Head of caudate nucleus (tissue), 42 donors: Measurements from ENCODE around the gene SLC16A2.
"Not testable (repeated sequence)": the region's sequence is repeated elsewhere in the genome, so short reads cannot be mapped to it uniquely, and the experiment has no call there.

Experiments
- DNase-seq, 42 donors: peaks; one replicate each; pipeline versions ENCODE4 v3.0.0 to v3.0.0-alpha.2; 2020 to 2021; ENCODE audit warnings: mixed read lengths in 7 of 42
- intact Hi-C: fragments of 100-400 bp; cut with DNase I; formaldehyde crosslinking; loops from one replicate; pipeline ENCODE4 v1.15.0; 2022

SLC16A2 gene

GRCh38 chrX:74434336-74434735, 13.0 kb downstream of the SLC16A2 start:
- intact Hi-C loops = no loop called here
- no peak for DNase-seq

DNA sequence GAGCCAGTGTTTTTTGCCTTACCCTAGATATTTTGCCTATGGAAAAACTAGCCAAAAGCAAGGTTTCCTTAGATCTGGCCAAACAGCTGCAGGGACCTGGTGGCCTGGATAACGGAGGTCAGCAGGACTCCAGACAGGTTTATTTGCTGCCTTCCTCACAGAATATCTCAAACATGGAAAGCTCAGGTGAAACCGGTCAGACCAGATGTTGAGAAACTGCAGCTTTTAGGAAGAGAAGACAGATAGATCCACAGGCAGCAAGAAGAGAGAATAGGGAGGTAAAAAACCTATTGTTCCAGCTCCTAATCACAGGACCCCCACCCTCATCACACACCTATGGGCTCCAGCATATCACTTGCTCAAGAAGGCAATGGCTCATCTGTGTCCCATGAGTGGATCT, 16.2 kb downstream of the SLC16A2 start:
- intact Hi-C loops = no loop called here

GRCh38 chrX:74438764-74439163, 17.5 kb downstream of the SLC16A2 start:
- DNase-seq = no peak
- intact Hi-C loops = no loop called here

More for the DNA sequence above, 16.2 kb downstream of the SLC16A2 start:
- no peak for DNase-seq

DNA sequence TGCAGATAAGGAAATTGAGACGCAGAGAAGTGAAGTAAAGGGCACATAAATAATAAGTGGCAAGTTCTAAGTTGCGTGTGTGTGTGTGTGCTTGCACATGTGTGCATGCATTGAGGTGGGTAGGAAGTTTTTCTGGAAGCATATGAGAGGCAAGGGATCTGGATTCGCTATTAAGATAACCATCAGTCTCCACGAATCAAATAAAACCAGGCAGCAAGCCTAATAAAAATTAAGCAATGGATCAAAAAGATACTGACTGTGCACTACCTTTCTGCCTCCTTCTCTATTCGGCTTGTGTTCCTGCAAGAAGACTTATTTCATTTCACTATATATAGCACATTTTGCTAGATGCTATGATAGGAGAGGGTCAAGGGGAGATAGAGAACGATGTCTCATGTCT, 23.8 kb downstream of the SLC16A2 start:
- intact Hi-C loops = no loop called here
- no peak for DNase-seq

DNA sequence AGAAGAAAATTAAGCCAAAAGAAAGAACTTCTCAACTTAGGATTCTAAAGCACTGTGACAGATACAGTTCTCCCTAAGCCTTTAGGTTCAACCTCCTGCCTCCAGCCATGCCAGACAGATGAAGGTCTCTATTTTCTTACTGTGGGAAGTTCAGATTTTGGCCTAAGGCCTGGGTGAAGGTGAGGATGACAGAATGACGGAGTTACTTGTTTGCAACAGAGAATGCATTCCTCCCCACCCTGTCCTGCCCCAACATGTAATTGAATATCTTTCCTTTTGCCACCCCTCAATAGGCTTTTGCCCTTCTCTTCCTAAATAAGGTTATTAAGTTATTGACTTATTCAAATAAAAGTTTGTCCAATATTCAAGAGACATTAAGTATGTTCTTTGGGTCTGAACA, 25.6 kb downstream of the SLC16A2 start:
- intact Hi-C loops = no loop called here
- no peak for DNase-seq

- DNase-seq = no peak
- intact Hi-C loops = no loop called here
Measured at GRCh38 chrX:74448669-74449068, 27.4 kb downstream of the SLC16A2 start.

GRCh38 chrX:74449322-74449936, 28.1 kb downstream of the SLC16A2 start:
- intact Hi-C loops = no loop called here
- DNase-seq = no peak

DNA sequence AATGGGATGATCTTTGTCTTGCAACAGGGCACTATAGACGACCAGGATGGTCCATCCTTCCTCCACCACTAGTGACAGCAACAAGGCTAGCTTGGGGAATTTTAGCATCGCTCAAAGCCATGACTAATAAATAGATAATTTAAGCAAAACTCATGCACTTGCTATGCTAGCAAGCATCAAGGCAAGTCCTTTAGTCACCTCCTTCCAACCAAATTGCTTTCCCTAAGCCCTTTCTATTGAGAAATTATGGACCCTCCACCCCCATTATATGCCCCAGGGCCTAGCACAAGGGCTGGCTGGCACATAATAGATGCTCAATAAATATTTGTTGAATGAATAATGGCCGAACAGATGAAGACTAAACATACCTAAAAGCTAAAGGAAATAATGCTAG, 28.6 kb downstream of the SLC16A2 start:
- DNase-seq = no peak
- intact Hi-C loops = no loop called here

GRCh38 chrX:74450803-74451449, 29.6 kb downstream of the SLC16A2 start:
- intact Hi-C loops = no loop called here
- DNase-seq = peak in 2 of 42 donors; percentile 4 to 5

DNA sequence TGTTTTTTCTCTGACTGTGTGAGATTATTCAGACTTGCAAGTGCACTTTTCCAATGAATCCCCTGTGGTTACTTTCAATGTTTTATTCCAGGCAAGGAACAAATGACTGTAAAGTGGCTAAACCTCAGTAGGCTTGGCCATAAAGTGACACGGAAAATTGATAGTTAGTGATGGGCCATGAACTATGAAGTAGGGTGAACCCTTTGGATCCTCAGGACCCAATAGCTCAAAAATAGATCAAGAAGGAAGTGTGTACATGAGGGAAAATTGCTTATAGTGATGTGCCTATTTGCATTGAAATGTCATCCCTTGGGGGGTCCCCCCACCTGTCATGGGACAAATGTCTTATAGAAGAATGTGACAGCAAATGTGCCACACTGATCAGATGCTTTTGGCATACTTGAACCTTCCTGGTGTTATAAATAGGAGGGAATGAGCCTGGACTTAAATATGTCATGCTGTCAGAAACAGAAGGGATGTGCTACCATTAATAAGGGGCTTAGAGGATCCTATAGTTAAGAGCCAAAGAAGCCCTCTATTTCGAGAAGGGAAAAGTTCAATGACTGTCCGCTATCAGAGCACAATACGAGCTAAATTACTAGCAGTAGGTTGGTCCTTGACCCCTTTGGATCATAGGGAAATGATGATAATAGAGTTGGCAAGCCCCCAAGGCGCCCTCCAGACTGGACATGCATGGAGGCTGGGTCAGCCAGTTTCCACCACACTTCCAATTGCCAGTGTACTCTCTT, 30.3 kb downstream of the SLC16A2 start:
- intact Hi-C loops = no loop called here
- DNase-seq = no peak

DNA sequence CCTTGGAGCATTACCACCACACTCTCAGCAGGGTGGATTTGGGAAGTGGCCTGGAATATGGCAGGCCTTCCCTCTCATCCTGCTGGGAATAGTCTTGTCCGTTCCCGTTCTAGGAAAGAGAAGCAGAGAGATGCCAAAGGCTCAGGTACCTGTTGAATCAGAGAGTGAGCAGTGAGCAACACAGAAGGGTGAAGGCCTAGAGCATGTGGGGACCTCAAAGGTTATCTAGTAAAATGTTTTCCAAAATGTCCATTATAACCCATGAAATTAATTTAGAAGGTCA, 30.8 kb downstream of the SLC16A2 start:
- intact Hi-C loops = no loop called here
- no peak for DNase-seq

GRCh38 chrX:74453178-74453577, 31.9 kb downstream of the SLC16A2 start:
- intact Hi-C loops = no loop called here
- no peak for DNase-seq

DNA sequence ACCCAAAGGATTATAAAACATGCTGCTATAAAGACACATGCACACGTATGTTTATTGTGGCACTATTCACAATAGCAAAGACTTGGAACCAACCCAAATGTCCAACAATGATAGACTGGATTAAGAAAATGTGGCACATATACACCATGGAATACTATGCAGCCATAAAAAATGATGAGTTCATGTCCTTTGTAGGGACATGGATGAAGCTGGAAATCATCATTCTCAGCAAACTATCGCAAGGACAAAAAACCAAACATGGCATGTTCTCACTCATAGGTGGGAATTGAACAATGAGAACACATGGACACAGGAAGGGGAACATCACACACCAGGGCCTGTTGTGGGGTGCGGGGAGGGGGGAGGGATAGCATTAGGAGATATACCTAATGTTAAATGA, 32.9 kb downstream of the SLC16A2 start:
- intact Hi-C loops, DNase-seq: not testable (repeated sequence)

DNA sequence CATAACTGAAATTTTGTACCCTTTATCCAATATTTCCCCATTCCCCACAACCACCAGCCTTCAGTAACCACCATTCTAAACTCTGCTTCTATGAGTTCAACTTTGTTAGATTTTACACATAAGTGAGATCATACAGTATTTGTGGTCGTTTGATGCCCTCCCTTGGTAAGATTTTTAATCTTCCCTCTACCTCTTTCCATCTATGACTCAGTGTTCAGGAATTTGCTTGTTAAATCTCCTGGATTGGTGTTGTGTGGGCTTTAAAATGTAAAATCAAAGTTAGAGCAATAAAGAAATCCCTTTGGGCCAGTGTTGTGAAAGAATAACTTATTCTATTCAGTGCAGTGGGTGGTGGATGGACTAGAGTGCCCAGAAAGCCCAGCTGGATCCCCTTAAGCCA, 37.4 kb downstream of the SLC16A2 start:
- intact Hi-C loops = no loop called here
- no peak for DNase-seq

GRCh38 chrX:74461384-74461783, 40.1 kb downstream of the SLC16A2 start:
- intact Hi-C loops = no loop called here
- peak in 32 of 42 donors; percentile 1 to 64 (median 16) for DNase-seq

DNA sequence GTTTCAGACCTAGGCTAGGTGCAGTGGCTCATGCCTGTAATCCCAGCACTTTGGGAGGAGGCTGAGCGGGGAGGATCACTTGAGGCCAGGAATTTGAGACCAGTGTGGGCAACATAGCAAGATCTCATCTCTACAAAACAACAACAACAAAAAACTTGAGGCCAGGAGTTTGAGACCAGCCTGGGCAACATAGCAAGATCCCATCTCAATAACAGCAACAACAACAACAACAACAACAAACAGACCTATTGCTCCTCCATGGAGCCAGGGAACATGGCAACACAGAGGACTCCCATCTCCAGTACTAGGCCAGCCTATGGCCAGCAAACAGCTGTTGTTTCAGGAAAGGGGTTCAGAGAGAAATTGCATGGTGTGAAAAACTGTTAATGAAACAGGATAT, 43.4 kb downstream of the SLC16A2 start:
- intact Hi-C loops = no loop called here
- no peak for DNase-seq

GRCh38 chrX:74465424-74465823, 44.1 kb downstream of the SLC16A2 start:
- intact Hi-C loops = no loop called here
- no peak for DNase-seq

DNA sequence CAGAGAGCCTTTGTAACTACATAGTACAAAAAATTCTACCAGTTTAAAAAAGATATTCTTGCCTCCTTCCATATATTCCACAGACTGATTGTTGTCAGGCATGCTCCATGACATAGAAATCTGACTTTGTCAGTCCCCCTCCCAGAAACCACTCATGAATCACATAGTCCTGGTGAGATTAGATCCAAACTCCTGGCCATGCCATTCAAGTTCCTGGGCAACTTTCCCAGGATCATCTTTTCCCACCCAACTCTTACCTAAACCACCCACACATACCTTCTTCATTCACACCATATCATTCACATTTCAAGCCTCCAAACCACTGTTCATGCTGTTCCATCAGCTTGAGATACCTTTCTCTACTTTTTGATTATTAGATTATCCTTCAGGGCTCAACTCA, 46.4 kb downstream of the SLC16A2 start:
- intact Hi-C loops = no loop called here
- DNase-seq = no peak

DNA sequence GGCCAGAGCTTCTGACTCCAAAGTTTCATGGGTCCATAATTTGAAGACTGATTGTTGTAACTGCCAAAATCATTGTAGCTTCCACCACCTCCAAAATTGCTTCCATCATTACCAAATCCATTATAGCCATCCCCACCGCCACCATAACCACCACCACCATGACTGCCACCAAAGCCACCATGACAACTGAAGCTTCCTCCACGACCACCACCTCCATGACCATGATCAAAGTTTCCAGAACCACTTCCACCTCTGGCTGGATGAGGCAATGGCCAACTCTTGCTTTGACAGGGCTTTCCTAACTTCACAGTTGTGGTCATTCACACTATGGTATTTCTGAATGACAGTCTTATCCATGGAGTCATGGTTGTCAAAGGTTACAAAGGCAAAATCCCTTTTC, 51.8 kb downstream of the SLC16A2 start:
- intact Hi-C loops, DNase-seq: not testable (repeated sequence)

DNA sequence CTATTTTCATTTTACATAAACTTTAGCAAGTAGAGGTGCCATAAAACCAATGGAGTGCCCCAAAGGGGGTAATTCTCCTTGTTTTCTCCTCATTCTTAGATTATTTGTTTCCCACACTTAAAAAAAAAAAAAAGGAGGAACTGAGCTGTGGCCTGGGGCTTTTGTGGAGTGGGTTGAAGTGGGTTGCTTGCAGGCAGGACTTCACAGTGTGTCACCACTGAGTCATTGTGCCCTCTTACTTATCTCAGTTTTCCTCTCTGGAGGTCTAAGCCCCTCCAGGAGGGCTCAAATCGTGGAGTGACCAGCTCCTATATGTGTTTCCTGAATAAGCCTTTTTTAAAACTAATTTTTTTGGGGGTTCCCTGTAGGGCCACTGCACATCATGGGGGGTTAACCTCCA, 69.0 kb downstream of the SLC16A2 start:
- intact Hi-C loops = no loop called here
- no peak for DNase-seq

DNA sequence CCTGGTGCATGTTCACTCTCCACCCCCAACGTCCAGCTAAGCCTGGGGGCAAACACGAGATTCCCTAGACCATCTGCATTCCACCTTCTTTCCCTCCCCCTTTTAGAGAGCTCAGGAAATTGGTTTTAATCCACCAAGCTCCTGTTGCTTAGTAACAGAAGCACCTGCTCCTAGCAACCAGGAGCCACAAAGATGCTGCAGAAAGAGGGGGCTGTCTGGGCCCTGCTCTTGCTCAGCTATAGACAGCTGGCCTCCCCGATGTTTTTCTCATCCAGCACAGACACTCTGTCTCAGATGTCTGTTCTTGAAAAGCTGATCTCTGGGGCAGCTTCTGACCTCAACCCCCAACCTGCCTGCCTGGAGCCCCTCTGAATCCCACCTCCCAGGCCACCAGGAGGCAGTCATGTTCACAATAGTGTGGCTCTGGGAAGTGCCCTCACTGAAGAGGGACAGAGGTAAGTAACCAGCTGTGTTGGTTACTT, 71.5 kb downstream of the SLC16A2 start:
- intact Hi-C loops = no loop called here

More for the DNA sequence above, 71.5 kb downstream of the SLC16A2 start:
- DNase-seq = peak in 31 of 42 donors; percentile 2 to 71 (median 22)
